Ascending aorta (tissue), 2 donors: ENCODE data around the gene C3orf18. TPM values are rescaled to one million over a fixed set of nuclear protein-coding genes. Genes with fewer than 3 reads are reported as not detected.
A peak's percentile ranks its signal among the peaks of the same experiment; 100 is the strongest.

ENCODE experiments used
- DNase-seq, 2 donors: peaks; one replicate each; pipeline ENCODE4 v3.0.0-alpha.2; 2019; ENCODE audit warnings: low spot score in 2 of 2
- H3K27ac ChIP-seq, 2 donors: fragments of 200-600 bp; sonication (generic); one replicate each; pipeline ENCODE4 v1.5.1; 2016 to 2017; ENCODE audit warnings: mild to moderate bottlenecking in 1 of 2
- H3K27me3 ChIP-seq: fragments of 200-600 bp; sonication (generic); one replicate; pipeline ENCODE4 v1.5.1; 2017
- H3K36me3 ChIP-seq, 2 donors: fragments of 200-600 bp; sonication (generic); one replicate each; pipeline ENCODE4 v1.5.1; 2016
- H3K4me1 ChIP-seq, 2 donors: fragments of 200-600 bp; sonication (generic); one replicate each; pipeline ENCODE4 v1.5.1; 2016 to 2017; ENCODE audit warnings: mild to moderate bottlenecking in 1 of 2
- H3K4me3 ChIP-seq, 2 donors: fragments of 200-600 bp; sonication (generic); one replicate each; pipeline ENCODE4 v1.5.1; 2016 to 2017; ENCODE audit warnings: mild to moderate bottlenecking in 1 of 2
- H3K9me3 ChIP-seq, 2 donors: fragments of 200-600 bp; sonication (generic); one replicate each; pipeline ENCODE4 v1.5.1; 2016
- intact Hi-C: fragments of 100-400 bp; cut with DNase I; formaldehyde crosslinking; loops from one replicate; pipeline ENCODE4 v1.15.1; 2023
- total RNA-seq: library from RNA; depleted of rRNA; stranded (reverse); fragments of >200 nt; gene quantifications from one replicate; pipeline ENCODE4 v1.1.0, GENCODE V29; 2016
- TF ChIP-seq, protein P1 (sequence below), 3 experiments: fragments of 200-600 bp in 2 of 3; fragments of 450-650 bp in 1 of 3; sonication (generic) in 2 of 3; IDR thresholded peaks; one replicate each; pipeline ENCODE4 v1.5.1; 2016 to 2019; ENCODE audit warnings: antibody characterized with exemption in 3 of 3, mild to moderate bottlenecking in 1 of 3, moderate library complexity in 1 of 3

Gene C3orf18
- total RNA-seq, 1 donor from 2014 or later, result 29.5 TPM

GRCh38 chr3:50530001-50530970 is 37.3 kb downstream of the C3orf18 start:
- TF ChIP-seq, protein P1, sequence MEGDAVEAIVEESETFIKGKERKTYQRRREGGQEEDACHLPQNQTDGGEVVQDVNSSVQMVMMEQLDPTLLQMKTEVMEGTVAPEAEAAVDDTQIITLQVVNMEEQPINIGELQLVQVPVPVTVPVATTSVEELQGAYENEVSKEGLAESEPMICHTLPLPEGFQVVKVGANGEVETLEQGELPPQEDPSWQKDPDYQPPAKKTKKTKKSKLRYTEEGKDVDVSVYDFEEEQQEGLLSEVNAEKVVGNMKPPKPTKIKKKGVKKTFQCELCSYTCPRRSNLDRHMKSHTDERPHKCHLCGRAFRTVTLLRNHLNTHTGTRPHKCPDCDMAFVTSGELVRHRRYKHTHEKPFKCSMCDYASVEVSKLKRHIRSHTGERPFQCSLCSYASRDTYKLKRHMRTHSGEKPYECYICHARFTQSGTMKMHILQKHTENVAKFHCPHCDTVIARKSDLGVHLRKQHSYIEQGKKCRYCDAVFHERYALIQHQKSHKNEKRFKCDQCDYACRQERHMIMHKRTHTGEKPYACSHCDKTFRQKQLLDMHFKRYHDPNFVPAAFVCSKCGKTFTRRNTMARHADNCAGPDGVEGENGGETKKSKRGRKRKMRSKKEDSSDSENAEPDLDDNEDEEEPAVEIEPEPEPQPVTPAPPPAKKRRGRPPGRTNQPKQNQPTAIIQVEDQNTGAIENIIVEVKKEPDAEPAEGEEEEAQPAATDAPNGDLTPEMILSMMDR (IDR thresholded peaks at IDR 0.05), result no peak
- Histone ChIP-seq H3K36me3 (no peaks in the 10 kb centered on the region), H3K9me3 (no peaks in the 10 kb centered on the region), H3K4me1 (no peaks in the 10 kb centered on the region), H3K27ac (no peak overlapping the region), H3K4me3 (peak overlapping the region in 1 of 2 donors; percentile 36), H3K27me3 (no peaks in the 10 kb centered on the region)
- intact Hi-C loops, result no loop called here
- no peak for DNase-seq

GRCh38 chr3:50525987-50526386 is 41.6 kb downstream of the C3orf18 start:
- Histone ChIP-seq H3K4me1 (no peaks in the 10 kb centered on the region), H3K27me3 (no peaks in the 10 kb centered on the region), H3K4me3 (no peak overlapping the region), H3K36me3 (no peaks in the 10 kb centered on the region), H3K27ac (no peak overlapping the region), H3K9me3 (no peaks in the 10 kb centered on the region)
- TF ChIP-seq, protein P1 (IDR thresholded peaks at IDR 0.05), result no peak
- intact Hi-C loops, result no loop called here
- no peak for DNase-seq

DNA sequence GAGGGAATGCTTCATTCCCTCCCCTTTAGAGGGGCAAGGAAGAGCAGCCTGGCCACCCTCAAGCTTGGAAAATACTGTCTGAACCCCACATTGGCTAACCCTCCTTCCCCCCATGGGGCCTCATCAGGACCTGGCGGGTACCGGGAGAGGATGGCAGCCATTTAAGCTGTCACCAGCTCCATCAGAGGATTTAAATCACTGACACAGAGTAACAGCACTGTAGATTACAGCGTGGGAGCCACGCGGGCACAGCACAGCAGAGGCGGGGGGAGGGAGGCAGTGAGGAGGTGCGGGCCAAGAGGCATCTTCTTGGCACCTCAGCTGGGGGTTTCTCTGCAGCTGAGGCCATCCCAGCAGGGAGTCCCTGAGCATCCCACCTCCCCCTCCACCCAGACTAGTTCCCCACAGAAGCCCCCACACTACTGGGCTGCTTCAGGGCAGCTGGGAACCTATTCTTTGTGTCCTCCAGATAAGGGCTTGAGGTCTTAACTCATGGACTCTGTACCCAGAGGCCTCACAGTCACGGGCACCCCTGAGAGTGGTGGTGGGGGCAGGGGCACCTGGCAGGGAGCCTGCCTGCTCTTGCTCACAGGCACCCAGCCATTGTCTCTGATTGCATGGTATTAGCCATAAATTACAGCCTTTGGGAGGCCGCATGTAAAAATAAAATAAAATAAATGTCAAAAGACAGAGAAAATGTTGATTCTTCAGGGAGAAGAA is 42.2 kb downstream of the C3orf18 start:
- intact Hi-C loops, result no loop called here
- Histone ChIP-seq H3K9me3 (no peaks in the 10 kb centered on the region), H3K4me3 (no peak overlapping the region), H3K4me1 (no peaks in the 10 kb centered on the region), H3K36me3 (no peaks in the 10 kb centered on the region), H3K27me3 (no peaks in the 10 kb centered on the region), H3K27ac (no peak overlapping the region)
- no peak for DNase-seq
- TF ChIP-seq, protein P1 (IDR thresholded peaks at IDR 0.05), result no peak

GRCh38 chr3:50524746-50525145 is 42.8 kb downstream of the C3orf18 start:
- no peak overlapping the region for H3K27ac ChIP-seq
- H3K36me3 ChIP-seq, result no peaks in the 10 kb centered on the region
- TF ChIP-seq, protein P1 (IDR thresholded peaks at IDR 0.05), result no peak
- no peaks in the 10 kb centered on the region for H3K9me3 ChIP-seq
- DNase-seq, result no peak
- H3K27me3 ChIP-seq, result no peaks in the 10 kb centered on the region
- intact Hi-C loops, result no loop called here
- H3K4me3 ChIP-seq, result no peak overlapping the region
- H3K4me1 ChIP-seq, result no peaks in the 10 kb centered on the region

DNA sequence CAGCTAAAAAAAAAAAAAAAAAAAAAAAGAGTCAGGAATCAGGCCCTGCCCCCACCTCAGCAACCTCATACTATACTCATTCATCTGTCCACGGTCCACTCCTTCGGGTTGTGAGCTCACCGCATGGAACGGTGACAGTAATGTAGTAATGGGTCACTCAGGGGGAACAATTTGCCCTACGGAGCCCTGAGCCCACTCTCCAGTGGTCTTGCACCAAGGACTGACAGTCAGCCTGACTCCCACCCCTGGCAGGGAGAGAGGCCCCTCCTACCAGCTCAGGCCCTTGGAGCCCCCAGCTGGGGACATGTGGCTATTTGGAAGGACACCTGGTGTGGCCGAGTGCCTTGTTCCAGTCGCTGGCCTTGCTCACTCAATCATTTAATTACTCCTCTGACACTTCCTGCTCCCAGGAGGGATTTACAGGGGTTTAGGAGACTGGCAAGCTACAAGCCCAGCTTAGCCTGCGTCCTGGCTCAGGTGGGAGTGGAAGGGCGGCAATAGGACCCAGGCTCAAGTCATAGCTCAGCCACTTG is 44.2 kb downstream of the C3orf18 start:
- DNase-seq, result no peak
- no peaks in the 10 kb centered on the region for H3K9me3 ChIP-seq
- TF ChIP-seq, protein P1 (IDR thresholded peaks at IDR 0.05), result no peak
- no peak overlapping the region for H3K27ac ChIP-seq
- H3K27me3 ChIP-seq, result no peaks in the 10 kb centered on the region
- intact Hi-C loops, result no loop called here
- no peak overlapping the region for H3K4me3 ChIP-seq
- H3K36me3 ChIP-seq, result no peaks in the 10 kb centered on the region
- no peaks in the 10 kb centered on the region for H3K4me1 ChIP-seq
